DLD1 (cell line): ENCODE data around the gene LGI4.
"Not testable (repeated sequence)": the region's sequence is repeated elsewhere in the genome, so short reads cannot be mapped to it uniquely, and the experiment has no call there.

Source experiments
- in situ Hi-C: cut with HindIII; loops from 2 replicates; pipeline ENCODE4 v1.10.0; 2017; ENCODE audit warnings: low sequenced_read_pairs

The LGI4 gene

DNA sequence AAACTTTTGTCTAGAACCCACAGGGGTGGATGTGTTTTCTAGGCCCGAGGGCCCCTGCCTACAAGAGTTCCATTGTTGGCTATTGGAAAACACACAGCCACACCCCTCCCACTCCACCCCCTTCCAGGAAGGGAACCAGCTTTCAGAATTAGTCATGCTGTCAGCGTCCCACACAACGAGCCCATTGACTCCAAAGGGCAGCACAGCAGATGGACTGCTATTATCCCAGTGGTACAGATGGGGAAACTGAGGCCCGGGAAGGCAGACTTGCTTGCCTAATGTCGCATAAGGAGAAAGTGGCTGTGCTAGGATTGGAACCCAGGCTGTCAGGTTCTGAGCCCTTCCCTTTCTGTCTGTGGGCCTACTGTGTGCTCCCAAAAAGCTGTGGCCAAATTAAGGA is 27.3 kb downstream of the LGI4 start:
- in situ Hi-C loops, result no loop called here

DNA sequence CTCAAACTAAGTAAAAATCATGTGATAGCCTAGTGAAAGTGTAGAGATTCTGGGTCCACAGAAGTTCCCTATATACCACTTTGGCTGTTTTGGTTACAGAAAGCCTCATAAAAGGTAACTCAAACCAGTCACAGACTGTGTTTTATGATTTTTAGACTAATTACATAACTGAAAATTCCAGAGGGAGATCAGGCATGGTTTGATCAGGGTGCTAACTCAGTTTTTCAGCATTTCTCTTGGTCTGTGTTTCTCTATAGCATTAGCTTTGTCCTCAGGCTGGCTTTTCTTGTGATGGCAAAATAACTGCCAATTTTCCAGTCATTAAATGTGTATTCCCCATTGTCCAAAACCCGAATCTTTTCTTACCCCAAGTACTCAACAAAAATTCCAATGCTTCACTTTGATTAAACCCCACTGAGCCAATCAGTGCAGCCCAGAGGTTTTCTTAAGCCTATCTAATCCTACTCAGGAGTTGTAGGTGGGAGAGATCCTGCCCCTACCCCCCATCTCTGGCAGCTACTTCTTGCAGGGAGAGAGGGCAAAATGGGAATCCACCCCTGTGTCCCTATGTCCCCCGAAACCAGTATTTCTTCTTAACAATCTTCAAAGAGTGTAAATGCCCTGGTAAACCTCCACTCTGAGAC is 27.8 kb downstream of the LGI4 start:
- in situ Hi-C loops, result no loop called here

GRCh38 chr19:35106291-35106583 is 28.6 kb downstream of the LGI4 start:
- in situ Hi-C loops, result no loop called here

GRCh38 chr19:35105411-35106290 is 29.2 kb downstream of the LGI4 start:
- in situ Hi-C loops, result no loop called here

- in situ Hi-C loops, result no loop called here
These were observed 29.8 kb downstream of the LGI4 start for GRCh38 chr19:35105047-35105410.

DNA sequence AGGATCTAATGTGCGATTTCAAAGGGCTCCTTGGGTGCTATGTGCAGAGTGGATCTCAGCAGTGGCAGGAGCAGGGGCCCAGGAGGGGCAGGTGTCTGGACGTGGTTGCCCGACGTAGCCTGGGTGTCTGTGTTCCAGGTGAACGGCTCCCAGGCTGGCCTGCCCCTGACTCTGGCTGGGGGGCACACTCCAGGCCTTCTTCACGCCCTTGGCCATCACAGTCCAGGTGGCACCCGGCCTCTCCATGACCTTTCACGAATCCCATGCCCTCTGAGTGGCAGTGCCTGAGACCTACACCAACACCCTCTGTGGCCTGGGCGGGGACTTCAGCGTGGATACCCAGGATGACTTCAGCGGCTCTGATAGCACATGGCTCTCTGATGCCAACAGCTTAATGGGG is 30.5 kb downstream of the LGI4 start:
- in situ Hi-C loops, result no loop called here

DNA sequence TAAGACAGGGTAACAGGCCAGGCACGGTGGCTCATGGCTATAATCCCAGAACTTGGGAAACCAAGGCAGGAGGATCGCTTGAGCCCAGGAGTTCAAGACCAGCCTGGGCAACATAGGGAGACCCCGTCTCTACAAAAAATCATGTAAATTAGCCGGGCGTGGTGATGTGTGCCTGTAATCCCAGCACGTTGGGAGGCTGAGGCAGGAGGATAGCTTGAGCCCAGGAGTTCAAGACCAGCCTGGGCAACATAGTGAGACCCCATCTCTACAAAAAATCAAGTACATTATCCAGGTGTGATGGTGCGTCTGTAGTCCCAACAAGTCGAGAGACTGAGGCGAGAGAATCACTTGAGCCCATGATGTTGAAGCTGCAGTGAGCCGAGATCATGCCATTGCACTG is 31.2 kb downstream of the LGI4 start:
- in situ Hi-C loops, result not testable (repeated sequence)

- in situ Hi-C loops, result not testable (repeated sequence)
These were observed 32.9 kb downstream of the LGI4 start for GRCh38 chr19:35101949-35102348.

DNA sequence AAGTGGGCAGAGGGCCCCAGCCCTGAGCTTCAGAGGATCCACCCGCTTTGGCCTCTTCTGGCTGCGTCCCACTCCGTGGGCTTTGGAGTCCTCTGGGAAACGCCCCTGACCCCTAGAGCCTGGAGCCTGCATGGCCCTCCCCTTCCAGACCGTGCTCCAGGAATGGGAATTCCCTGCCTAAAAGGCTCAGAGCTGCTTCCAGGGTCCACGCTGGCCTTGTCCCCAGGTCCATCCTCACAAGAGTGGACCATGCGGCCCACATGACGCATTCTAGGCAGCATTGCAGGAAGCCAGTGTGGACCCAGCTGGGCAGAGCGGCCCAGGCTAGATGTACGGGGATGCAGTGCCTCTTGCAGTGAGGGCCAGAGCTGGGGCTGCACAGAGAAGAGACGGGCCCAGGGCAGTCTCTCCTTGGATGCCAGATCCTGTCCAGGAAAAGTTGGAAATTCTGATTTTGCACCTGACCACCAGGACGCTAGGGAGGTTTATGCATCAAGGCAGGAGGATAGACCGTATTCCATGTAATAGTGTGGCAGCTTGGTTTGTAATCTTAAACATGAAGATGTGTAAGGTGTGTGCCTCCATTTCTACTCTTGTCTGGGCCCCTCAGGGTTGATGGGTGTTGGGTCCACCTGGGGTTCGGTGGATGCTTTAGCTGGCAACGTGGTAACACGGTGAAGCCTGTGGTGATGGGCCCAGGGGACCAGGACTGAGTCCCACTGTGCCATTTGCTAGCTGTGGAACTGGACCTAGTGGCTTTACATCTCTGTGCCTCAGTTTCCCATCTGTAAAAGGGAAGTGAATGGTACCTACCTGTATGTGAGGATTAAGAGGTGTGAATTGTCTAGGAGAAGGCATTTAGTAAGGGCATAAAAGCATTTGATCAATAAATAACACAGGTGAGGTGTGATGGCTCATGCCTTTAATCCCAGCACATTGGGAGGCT is 34.0 kb downstream of the LGI4 start:
- in situ Hi-C loops, result no loop called here

- in situ Hi-C loops, result no loop called here
These were observed 35.0 kb downstream of the LGI4 start for GRCh38 chr19:35099897-35100275.

DNA sequence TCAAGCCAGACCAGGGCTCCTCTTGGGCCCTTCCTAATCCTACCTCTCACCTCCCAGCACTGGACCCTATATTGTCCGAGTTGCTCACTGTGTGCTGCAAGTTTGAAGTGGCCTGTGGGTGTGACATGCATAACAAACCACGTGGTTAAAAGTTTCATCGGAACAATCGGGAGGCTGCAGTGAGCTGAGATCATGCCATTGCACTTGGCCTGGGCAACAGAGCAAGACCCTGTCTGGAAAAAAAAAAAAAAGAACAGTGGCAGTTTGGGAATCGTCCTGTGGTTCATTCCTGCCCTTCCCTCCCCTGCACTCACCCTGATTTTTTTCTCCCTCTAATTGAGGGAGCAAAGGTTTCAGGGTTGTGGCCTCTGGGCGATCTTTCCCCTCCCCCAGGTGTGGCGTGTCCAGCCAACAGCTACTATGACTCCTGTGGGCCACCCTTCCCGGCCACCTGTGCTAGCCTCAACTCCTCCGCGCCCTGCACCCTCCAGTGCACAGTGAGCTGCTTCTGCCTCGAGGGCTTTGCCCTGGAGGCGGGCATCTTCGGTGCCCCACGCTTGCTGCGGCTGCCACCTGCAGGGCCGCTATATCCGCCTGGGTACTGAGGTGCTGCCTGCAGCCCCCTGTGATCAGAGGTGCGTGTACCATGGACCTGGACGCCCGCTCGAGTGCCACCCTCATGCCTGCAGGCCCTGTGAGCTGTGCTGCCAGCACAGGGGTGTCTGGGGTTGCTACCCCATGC is 35.5 kb downstream of the LGI4 start:
- in situ Hi-C loops, result no loop called here

GRCh38 chr19:35098413-35099049 is 36.3 kb downstream of the LGI4 start:
- in situ Hi-C loops, result no loop called here

DNA sequence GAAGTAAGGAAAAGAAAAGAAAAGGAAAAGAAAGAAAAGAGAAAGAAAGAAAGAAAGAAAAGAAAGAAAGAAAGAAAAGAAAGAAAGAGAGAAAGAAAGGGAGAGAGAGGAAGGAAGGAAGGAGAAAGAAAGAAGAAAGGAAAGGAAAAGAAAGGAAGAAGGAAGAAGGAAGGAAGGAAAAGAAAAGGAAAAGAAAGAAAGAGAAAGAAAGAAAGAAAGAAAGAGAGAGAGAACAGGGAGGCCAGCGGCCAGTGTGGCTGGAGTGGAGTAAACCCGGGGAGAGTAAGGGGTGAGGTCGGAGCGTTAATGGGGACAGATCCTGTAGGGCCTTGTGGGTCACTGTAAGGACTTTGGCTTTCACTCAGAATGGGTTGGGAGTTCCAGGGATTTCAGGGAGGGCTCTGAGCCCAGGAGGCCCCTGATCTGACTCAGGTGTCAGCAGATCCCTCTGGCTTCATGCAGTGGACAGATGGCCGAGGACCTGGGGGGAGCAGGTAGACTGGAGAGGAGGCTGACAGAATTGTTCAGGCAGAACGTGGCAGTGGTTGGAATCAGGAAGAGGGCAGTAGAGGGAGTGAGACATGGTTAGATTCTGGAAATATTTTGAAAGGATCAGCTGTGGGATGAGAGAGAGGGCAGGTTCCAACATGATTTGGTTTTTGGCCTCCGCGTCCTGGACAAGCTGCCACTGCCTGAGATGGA is 39.0 kb downstream of the LGI4 start:
- in situ Hi-C loops, result no loop called here

DNA sequence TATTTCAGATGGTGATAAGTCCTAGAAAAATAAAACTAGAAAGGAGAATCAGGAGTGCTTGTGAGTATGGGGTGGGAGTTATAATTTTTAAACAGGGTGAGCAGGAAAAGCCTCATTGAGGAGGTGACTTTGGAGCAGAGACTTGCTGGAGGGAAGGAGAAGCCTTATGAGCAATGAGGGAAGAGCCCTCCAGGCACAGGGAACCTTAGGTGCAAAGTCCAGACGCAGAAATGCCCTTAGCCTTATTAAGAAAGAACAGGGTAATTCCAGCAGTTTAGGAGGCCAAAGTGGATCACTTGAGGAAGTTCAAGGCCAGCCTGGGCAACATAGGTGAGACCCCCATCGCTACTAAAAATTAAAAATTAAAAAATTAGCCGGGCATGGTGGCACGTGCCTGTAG is 40.2 kb downstream of the LGI4 start:
- in situ Hi-C loops, result no loop called here

- in situ Hi-C loops, result no loop called here
These were observed 40.8 kb downstream of the LGI4 start for GRCh38 chr19:35093941-35094647.

- in situ Hi-C loops, result no loop called here
These were observed 41.4 kb downstream of the LGI4 start for GRCh38 chr19:35093430-35093829.

DNA sequence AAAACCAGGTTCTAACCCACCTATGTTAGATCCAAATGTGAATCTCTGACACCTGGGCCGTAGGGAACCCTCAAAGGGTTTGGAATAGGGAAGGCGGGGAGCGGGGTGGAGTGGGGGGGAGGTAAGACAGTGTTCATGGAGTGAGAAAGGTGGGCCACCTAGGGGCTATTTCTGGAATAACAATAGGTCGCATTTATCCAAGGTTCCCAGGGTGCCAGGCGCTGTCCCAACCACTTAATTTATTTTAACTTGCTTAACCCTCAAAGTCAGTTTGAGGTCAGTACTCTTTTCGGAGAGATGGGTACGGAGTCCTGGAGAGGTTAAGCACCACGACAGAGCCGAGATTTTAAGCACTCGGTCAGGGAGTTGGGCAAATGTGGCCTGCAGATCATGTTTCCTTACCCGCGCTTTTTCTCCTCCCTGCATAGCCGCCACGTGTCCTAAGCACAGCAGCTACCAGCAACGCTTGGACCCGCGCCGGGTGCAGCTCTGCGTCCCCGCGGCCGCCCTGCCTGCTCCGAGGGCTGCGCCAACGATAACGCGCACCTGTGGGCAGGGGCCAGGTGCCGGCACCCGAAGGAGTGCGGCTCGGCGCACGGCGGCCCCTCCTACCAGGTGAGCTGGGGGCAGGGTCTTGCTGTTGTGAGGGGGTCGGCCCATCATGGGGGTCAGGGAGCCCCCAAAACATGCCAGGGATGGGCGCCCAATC is 44.2 kb downstream of the LGI4 start:
- in situ Hi-C loops, result no loop called here

- in situ Hi-C loops, result no loop called here
These were observed 44.7 kb downstream of the LGI4 start for GRCh38 chr19:35090160-35090505.

DNA sequence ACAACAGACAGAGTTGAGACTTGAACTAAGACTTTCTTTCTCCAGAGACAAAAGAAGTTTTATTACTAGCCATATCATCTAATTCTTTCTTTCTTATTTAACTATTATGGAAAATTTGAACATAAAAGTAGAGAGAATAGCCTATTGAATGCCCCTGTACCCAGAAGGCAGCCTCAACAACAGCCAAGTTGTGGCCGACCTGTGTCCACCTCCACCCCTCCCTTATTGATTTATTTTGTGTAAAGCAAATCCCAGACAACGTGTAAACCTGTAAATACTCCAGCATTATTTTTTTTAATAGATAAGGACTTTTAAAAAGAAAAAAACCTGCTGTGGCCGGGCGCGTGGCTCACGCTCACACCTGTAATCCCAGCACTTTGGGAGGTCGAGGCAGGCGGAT is 45.3 kb downstream of the LGI4 start:
- in situ Hi-C loops, result no loop called here
